NCI-H748 (cell line): ENCODE data around the gene NCLN.
A peak's percentile ranks its signal among the peaks of the same experiment; 100 is the strongest.
"Not testable (repeated sequence)": the region's sequence is repeated elsewhere in the genome, so short reads cannot be mapped to it uniquely, and the experiment has no call there.

ENCODE experiments used
- DNase-seq: peaks from one replicate; lab custom pipeline; 2025; ENCODE audit not compliant: unreplicated experiment; lab: John Stamatoyannopoulos, UW

The NCLN gene

DNA sequence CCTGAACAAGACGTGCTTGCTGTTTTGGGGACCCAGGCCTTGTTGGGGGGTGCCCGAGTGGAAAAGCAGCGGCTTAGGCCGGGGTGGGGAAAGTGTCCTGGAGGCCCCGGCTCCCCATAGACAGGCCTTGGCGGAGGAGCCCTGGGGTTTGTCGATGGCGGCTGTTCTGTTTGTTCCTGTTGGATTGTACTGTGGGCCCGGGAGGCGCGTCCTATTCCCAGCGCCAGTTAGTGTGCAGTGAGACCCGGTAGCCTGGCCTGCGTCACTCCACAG is 11.1 kb downstream of the NCLN start:
- no peak for DNase-seq

DNA sequence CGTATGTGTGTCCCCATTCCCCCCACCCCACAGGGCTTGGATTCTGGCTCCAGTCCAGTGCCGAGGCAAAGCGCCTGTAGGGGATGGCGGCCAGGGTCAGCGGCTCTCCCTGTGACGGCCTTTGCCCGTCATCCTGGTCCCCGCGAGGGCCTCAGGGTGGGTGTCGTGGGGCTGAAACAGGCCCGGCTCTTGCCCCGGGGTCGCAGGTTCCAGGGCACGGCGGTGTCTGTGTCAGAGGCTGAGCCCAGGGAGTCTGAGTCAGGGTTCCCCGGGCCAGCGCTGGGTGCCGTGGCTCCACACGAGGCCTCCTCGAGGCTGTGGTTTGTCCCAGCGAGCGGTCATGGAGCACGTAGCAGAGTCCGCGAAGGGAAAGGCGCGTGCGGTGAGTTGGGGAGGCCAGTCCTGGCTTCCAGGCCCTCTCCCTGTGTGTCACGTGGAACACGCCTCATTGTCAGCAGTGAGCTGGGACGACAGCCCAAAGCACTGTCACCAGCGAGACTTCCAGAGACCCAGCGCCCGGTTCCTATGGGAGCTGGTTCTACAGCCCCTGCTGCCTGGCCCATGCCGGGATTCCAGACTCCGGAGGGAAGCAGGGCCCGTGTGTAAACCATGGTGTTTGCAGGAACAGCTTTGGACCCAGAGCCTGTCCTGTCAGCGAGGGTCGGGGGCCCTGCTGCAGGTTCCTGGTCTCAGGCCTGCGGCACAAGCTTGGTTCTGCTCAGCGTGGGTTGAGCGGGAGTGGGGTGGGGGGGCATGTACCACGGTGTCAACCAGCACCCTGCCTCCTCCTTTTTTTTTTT is 13.4 kb downstream of the NCLN start:
- DNase-seq, result no peak

DNA sequence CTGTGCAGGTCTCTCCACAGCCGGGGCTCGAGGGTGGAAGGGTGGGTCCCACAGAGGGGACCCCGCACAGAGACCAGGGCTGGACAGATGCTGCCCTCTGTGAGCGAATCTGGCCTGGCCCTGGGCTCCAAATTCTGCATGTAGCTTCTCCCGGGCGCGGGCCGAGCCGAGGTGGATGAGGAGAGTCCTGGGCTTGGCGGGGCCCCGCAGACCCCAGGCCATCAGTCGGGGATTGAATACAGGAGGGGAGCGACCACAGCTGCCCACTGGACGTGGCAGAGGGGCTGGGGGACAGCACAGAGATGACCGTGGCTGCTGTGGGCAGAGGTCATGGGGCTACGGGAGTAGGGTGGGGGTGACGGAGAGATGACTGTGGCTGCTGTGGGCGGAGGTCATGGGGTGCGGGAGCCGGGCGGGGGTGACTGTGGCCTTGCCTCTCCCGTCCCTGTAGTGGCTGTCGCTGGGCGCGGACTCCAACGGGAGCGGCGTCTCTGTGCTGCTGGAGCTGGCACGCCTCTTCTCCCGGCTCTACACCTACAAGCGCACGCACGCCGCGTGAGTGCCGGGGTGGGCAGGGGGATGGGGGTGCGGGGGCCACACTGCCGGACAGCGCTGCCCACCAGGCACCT is 15.5 kb downstream of the NCLN start:
- DNase-seq, result no peak

DNA sequence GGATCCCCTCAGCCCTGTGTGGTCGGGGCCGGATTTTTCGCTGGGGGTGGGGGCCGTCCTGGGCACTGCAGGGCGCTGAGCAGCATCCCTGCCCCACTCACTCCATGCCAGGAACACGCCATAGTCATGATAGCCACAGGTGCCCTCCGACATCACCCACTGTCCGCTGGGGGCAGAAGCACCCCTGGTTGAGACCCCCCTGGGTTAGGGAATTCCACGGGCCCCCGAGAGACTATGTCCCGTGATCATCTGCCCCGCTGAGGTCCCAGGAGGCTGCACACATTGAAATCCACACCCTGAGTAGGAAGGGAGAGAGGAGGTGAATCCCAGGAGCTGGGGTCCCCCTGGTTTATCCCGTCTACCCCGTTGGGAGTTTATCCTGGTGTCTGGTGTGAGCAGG is 16.2 kb downstream of the NCLN start:
- no peak for DNase-seq

DNA sequence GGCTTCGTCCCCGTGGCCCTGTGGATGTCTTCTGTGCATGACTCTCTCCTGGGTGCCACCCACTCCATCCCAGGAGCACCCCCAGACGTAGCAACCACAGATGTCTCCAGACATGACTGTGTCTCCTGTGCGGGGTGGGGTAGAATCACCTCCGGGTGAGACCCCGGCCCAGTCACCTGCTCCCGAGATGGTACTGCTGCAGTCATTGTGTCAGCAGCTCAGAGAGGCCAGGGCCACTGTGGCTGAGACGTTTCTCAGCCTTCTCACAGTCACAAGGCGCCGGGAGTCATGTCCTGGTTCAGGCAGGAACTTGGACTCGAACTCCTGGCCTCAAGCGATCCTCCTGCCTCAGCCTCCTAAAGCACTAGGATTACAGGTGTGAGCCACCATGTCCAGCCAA is 16.6 kb downstream of the NCLN start:
- no peak for DNase-seq

DNA sequence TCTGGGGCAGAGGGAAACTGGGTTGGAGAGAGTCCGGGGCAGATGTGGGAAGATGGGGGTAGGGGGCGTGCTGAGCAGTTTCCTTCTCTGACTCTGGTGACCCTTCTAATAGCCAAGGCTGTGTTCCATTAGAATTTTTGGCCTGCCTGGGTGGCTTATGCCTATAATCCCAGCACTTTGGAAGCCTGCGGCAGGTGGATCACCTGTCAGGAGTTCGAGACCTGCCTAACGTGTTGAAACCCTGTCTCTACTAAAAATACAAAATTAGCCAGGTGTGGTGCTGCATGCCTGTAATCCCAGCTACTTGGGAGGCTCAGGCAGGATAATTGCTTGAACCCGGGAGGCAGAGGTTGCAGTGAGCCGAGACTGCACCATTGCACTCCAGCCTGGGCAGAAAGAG is 17.2 kb downstream of the NCLN start:
- DNase-seq, result not testable (repeated sequence)

GRCh38 chr19:3203805-3204645 is 18.3 kb downstream of the NCLN start:
- no peak for DNase-seq

- no peak for DNase-seq
These were observed 19.0 kb downstream of the NCLN start for GRCh38 chr19:3204646-3205275.

DNA sequence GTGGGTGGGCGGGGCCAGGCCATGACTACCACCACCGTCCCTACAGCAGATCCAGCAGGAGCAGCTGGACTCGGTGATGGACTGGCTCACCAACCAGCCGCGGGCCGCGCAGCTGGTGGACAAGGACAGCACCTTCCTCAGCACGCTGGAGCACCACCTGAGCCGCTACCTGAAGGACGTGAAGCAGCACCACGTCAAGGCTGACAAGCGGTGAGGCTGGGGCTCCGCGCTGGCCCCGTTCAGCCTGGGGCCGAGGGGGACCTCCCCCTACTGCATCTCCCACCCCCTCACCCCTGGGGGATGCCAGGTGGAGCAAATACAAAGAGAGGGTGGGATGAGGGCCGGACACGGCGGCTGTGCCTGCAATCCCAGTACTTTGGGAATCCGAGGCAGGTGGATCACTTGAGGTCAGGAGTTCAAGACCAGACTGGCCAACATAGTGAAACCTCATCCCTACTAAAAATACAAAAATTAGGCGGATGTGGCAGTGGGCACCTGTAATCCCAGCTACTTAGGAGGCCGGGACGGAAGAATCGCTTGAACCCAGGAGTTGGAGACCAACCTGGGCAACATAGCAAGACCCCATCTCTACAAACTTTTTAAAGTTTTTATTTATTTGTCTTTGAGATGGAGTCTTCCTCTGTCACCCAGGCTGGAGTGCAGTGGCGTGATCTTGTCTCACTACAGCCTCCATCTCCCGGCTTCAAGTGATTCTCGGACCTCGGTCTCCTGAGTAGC is 20.7 kb downstream of the NCLN start:
- DNase-seq, result no peak

DNA sequence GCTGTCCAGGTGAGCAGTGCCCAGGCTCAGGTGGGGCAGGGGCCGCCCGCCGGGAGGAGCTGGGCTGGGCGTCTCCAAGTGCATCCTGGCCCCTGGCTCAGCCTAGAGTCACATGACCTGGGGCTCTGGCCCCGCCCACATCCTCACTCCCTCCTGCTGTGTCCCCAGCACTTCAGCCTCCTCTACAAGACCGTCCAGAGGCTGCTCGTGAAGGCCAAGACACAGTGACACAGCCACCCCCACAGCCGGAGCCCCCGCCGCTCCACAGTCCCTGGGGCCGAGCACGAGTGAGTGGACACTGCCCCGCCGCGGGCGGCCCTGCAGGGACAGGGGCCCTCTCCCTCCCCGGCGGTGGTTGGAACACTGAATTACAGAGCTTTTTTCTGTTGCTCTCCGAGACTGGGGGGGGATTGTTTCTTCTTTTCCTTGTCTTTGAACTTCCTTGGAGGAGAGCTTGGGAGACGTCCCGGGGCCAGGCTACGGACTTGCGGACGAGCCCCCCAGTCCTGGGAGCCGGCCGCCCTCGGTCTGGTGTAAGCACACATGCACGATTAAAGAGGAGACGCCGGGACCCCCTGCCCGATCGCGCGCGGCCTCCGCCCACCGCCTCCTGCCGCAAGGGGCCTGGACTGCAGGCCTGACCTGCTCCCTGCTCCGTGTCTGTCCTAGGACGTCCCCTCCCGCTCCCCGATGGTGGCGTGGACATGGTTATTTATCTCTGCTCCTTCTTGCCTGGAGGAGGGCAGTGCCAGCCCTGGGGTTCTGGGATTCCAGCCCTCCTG is 21.9 kb downstream of the NCLN start:
- DNase-seq, result no peak

DNA sequence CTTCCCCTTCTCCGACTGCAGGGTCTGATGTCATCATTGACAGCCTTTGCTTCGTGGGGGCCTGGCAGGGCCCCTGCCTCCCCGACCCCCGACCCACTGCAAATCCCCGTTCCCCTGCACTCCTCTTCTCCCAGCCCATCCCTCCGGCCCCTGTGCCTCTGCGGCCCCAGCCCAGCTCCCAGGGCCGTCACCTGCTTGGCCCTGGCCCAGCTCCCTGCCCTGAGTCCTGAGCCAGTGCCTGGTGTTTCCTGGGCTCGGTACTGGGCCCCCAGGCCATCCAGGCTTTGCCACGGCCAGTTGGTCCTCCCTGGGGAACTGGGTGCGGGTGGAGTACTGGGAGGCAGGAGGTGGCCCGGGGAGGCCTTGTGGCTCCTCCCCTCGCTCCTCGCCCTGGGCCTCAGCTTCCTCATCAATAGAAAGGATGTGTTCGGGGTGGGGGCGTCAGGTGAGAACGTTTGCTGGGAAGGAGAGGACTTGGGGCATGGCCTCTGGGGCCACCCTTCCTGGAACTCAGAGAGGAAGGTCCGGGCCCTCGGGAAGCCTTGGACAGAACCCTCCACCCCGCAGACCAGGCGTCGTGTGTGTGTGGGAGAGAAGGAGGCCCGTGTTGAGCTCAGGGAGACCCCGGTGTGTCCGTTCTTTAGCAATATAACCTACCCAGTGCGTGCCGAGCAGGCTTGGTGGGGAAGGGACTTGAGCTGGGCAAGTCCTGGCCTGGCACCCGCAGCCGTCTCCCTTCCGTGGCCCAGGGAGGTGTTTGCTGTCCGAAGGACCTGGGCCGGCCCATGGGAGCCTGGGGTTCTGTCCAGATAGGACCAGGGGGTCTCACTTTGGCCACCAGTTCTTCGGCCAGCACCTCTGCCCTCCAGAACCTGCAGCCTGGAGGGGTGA is 22.8 kb downstream of the NCLN start:
- no peak for DNase-seq

- peak; percentile 33 for DNase-seq
These were observed 24.8 kb downstream of the NCLN start for GRCh38 chr19:3210347-3211017.

- no peak for DNase-seq
These were observed 25.5 kb downstream of the NCLN start for GRCh38 chr19:3211191-3211590.

- DNase-seq, result no peak
These were observed 27.4 kb downstream of the NCLN start for GRCh38 chr19:3213159-3213558.

DNA sequence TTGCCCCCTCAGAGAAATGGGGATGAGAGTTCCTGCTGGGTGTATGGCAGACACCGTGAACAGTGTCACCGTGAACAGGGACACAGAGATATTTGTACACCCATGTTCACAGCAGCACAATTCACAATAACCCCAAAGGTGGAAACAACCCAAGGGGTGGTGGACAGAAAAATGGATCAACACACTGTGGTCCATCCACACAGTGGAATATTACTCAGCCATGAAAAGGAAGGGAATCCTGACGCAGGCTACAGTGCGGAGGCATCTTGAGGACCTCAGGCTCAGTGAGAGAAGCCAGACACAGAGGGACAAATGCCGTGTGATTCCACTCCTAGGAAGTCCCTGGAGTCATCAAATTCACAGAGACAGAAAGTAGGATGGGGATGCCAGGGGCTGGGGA is 31.1 kb downstream of the NCLN start:
- DNase-seq, result no peak

DNA sequence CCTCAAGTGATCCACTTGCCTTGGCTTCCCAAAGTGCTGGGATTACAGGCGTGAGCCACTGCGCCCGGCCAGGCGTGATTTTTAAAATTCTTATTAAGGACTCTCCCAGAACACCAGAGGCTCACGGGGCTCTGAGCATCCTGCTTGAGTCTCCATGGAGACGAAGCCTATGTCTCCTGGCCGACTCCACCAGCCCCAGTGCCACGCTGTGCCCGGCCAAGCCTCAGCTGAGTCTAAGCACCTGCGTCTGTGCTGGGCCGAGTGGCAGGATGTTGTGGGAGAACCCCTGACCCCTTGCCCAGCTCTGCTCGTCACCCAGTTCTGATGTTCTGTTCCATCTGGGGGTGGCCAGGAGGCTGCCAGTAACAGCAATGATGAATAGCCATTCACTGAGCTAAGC is 34.8 kb downstream of the NCLN start:
- DNase-seq, result no peak

DNA sequence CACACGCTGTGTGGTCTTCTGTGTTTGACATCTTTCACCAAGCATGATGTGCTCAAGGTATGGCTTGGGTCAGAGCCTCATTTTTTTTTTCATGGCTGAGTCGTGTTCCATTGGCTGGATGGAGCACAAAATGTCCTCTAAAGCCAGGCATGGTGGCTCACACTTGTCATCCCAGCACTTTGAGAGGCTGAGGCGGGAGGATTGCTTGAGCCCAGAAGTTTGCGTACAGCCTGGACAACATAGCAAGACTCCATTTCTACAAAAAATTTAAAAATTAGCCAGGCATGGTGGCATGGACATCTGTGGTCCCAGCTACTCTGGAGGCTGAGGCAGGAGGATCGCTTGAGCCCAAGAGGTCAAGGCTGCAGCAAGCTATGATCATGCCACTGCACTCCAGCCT is 35.8 kb downstream of the NCLN start:
- not testable (repeated sequence) for DNase-seq

DNA sequence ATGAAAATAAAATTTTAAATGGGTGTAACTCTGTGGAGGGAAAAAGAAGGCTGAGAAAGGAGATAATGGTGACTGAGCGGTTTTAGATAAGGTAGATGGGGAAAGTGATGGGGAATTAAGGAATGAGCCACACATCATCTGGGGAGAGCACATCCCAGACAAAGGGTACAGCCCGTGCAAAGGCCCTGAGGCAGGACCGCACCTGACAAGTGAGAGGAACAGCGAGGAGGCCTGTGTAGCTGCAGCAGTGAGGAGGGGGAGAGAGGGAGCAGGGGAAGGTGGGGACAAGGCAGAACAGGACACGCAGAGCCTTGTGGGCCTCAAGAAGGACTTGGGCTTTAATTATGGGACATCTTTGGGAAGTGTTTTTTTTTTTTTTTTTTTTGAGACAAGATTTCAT is 37.0 kb downstream of the NCLN start:
- DNase-seq, result no peak
